ENCODE results near the gene C1orf210.

The C1orf210 gene

GRCh38 chr1:43276673-43277072 lies 8.7 kb downstream of the C1orf210 start:
- no peaks in the 10 kb centered on the region for H3K4me1 ChIP-seq (ENCODE audit: low read length)
- H3K9ac ChIP-seq (ENCODE audit: low read length): no peak overlapping the region
- no peaks in the 10 kb centered on the region for H3K79me2 ChIP-seq (ENCODE audit: low read length)
- H3K9me3 ChIP-seq (ENCODE audit: insufficient read depth, low read length): no peaks in the 10 kb centered on the region
- no peak overlapping the region for H3K4me2 ChIP-seq (ENCODE audit: low read length)
- no peak for TF ChIP-seq CTCF (IDR thresholded peaks at IDR 0.05; ENCODE audit: low read depth, low read length)
- no peak for TF ChIP-seq EZH2phosphoT487 (IDR thresholded peaks at IDR 0.05; ENCODE audit: low read depth)
- no peak overlapping the region for H2AFZ ChIP-seq (ENCODE audit: low read depth, low read length)
- no peaks in the 10 kb centered on the region for H3K27me3 ChIP-seq (ENCODE audit: low read depth, low read length)
- H4K20me1 ChIP-seq (ENCODE audit: insufficient read depth, low read length): no peaks in the 10 kb centered on the region
- no peaks in the 10 kb centered on the region for H3K36me3 ChIP-seq (replicated peaks; ENCODE audit: low read depth, low read length)
- H3K27ac ChIP-seq (ENCODE audit: low read length): no peak overlapping the region
- no peak overlapping the region for H3K4me3 ChIP-seq (ENCODE audit: low read length)

GRCh38 chr1:43275826-43276620 lies 9.4 kb downstream of the C1orf210 start:
- Histone ChIP-seq H3K9me3 (ENCODE audit: insufficient read depth, low read length) (no peaks in the 10 kb centered on the region), H3K4me1 (ENCODE audit: low read length) (no peaks in the 10 kb centered on the region), H3K4me2 (ENCODE audit: low read length) (no peak overlapping the region), H3K36me3 (replicated peaks; ENCODE audit: low read depth, low read length) (no peaks in the 10 kb centered on the region), H2AFZ (ENCODE audit: low read depth, low read length) (no peak overlapping the region), H3K4me3 (ENCODE audit: low read length) (no peak overlapping the region), H3K9ac (ENCODE audit: low read length) (no peak overlapping the region), H3K79me2 (ENCODE audit: low read length) (no peaks in the 10 kb centered on the region), H3K27me3 (ENCODE audit: low read depth, low read length) (no peaks in the 10 kb centered on the region), H4K20me1 (ENCODE audit: insufficient read depth, low read length) (no peaks in the 10 kb centered on the region), H3K27ac (ENCODE audit: low read length) (no peak overlapping the region)
- TF ChIP-seq EZH2phosphoT487 (IDR thresholded peaks at IDR 0.05; ENCODE audit: low read depth): no peak
- no peak for TF ChIP-seq CTCF (IDR thresholded peaks at IDR 0.05; ENCODE audit: low read depth, low read length)

- TF ChIP-seq EZH2phosphoT487 (IDR thresholded peaks at IDR 0.05; ENCODE audit: low read depth): no peak
- no peak for TF ChIP-seq CTCF (IDR thresholded peaks at IDR 0.05; ENCODE audit: low read depth, low read length)
- Histone ChIP-seq H3K9me3 (ENCODE audit: insufficient read depth, low read length) (no peaks in the 10 kb centered on the region), H3K79me2 (ENCODE audit: low read length) (no peaks in the 10 kb centered on the region), H4K20me1 (ENCODE audit: insufficient read depth, low read length) (no peaks in the 10 kb centered on the region), H3K9ac (ENCODE audit: low read length) (no peak overlapping the region), H3K4me3 (ENCODE audit: low read length) (no peak overlapping the region), H3K4me2 (ENCODE audit: low read length) (no peak overlapping the region), H3K4me1 (ENCODE audit: low read length) (no peaks in the 10 kb centered on the region), H3K36me3 (replicated peaks; ENCODE audit: low read depth, low read length) (no peaks in the 10 kb centered on the region), H3K27ac (ENCODE audit: low read length) (no peak overlapping the region), H3K27me3 (ENCODE audit: low read depth, low read length) (no peaks in the 10 kb centered on the region), H2AFZ (ENCODE audit: low read depth, low read length) (no peak overlapping the region)
These were observed 10.6 kb downstream of the C1orf210 start for GRCh38 chr1:43274804-43275180.

GRCh38 chr1:43274125-43274803 lies 11.1 kb downstream of the C1orf210 start:
- Histone ChIP-seq H3K9ac (ENCODE audit: low read length) (no peak overlapping the region), H3K36me3 (replicated peaks; ENCODE audit: low read depth, low read length) (no peaks in the 10 kb centered on the region), H3K9me3 (ENCODE audit: insufficient read depth, low read length) (no peaks in the 10 kb centered on the region), H4K20me1 (ENCODE audit: insufficient read depth, low read length) (no peaks in the 10 kb centered on the region), H3K27ac (ENCODE audit: low read length) (no peak overlapping the region), H3K27me3 (ENCODE audit: low read depth, low read length) (no peaks in the 10 kb centered on the region), H3K4me2 (ENCODE audit: low read length) (no peak overlapping the region), H3K79me2 (ENCODE audit: low read length) (no peaks in the 10 kb centered on the region), H3K4me3 (ENCODE audit: low read length) (no peak overlapping the region), H2AFZ (ENCODE audit: low read depth, low read length) (peak overlapping the region; percentile 74; the same call in 1 of the 2 replicates), H3K4me1 (ENCODE audit: low read length) (no peaks in the 10 kb centered on the region)
- TF ChIP-seq CTCF (IDR thresholded peaks at IDR 0.05; ENCODE audit: low read depth, low read length) (no peak), EZH2phosphoT487 (IDR thresholded peaks at IDR 0.05; ENCODE audit: low read depth) (no peak)
